SK-N-SH treated with all-trans-retinoic acid at 6 μM for 48 hours (cell line): ENCODE data around the gene UGT1A10.
A peak's percentile ranks its signal among the peaks of the same experiment; 100 is the strongest.

Source experiments
- ATAC-seq: fragments of 200-7000 bp; cut with Tn5 transposase; 3 replicates; pipeline ENCODE4 v1.9.1; 2020; ENCODE audit warnings: mild to moderate bottlenecking, moderate library complexity
- ARNTL ChIP-seq: fragments of 450-650 bp; formaldehyde crosslinking; IDR thresholded peaks from 2 replicates; pipeline ENCODE4 v1.5.0; 2020; ENCODE audit warnings: low read depth, mild to moderate bottlenecking, moderate library complexity, borderline replicate concordance
- BACH2 ChIP-seq: fragments of 250-450 bp; sonication (Bioruptor Pico); IDR thresholded peaks from 2 replicates; pipeline ENCODE4 v1.9.0; 2021; ENCODE audit warnings: mild to moderate bottlenecking, borderline replicate concordance
- CSDC2 ChIP-seq: fragments of 250-450 bp; sonication (Bioruptor Pico); IDR thresholded peaks from 2 replicates; pipeline ENCODE4 v1.5.0; 2020; ENCODE audit warnings: mild to moderate bottlenecking, moderate library complexity
- ESRRG ChIP-seq: fragments of 250-450 bp; sonication (Bioruptor Pico); IDR thresholded peaks from 2 replicates; pipeline ENCODE4 v1.6.1; 2021; ENCODE audit warnings: mild to moderate bottlenecking
- GLIS3 ChIP-seq: fragments of 250-450 bp; sonication (Bioruptor Pico); IDR thresholded peaks from 2 replicates; pipeline ENCODE4 v1.5.0; 2020; ENCODE audit warnings: mild to moderate bottlenecking, moderate library complexity
- ISL1 ChIP-seq: fragments of 250-450 bp; sonication (Bioruptor Pico); IDR thresholded peaks from 2 replicates; pipeline ENCODE4 v2.1.2; 2022; ENCODE audit warnings: mild to moderate bottlenecking, moderate library complexity
- OSR1 ChIP-seq: fragments of 250-450 bp; sonication (Bioruptor Pico); IDR thresholded peaks from 2 replicates; pipeline ENCODE4 v1.8.0; 2022; ENCODE audit warnings: moderate library complexity, mild to moderate bottlenecking, inconsistent platforms
- PPARA ChIP-seq: fragments of 250-450 bp; sonication (Bioruptor Pico); IDR thresholded peaks from 2 replicates; pipeline ENCODE4 v1.5.0; 2020; ENCODE audit warnings: mild to moderate bottlenecking, borderline replicate concordance
- RARB ChIP-seq: fragments of 250-450 bp; sonication (Bioruptor Pico); IDR thresholded peaks from 2 replicates; pipeline ENCODE4 v1.8.0; 2021; ENCODE audit warnings: mild to moderate bottlenecking, moderate library complexity
- SNAI2 ChIP-seq: fragments of 250-450 bp; sonication (Bioruptor Pico); IDR thresholded peaks from 2 replicates; pipeline ENCODE4 v1.5.0; 2020; ENCODE audit warnings: mild to moderate bottlenecking, moderate library complexity
- TCF4 ChIP-seq: fragments of 250-450 bp; sonication (Bioruptor Pico); IDR thresholded peaks from 2 replicates; pipeline ENCODE4 v1.8.0; 2021; ENCODE audit warnings: mild to moderate bottlenecking, moderate library complexity, borderline replicate concordance
- TOX ChIP-seq: fragments of 250-450 bp; sonication (Bioruptor Pico); IDR thresholded peaks from 2 replicates; pipeline ENCODE4 v1.8.0; 2021; ENCODE audit warnings: mild to moderate bottlenecking, moderate library complexity, borderline replicate concordance
- ZC3H10 ChIP-seq: fragments of 250-450 bp; sonication (Bioruptor Pico); IDR thresholded peaks from 2 replicates; pipeline ENCODE4 v1.5.1; 2021; ENCODE audit warnings: mild to moderate bottlenecking, moderate library complexity
- ZFP3 ChIP-seq: fragments of 250-450 bp; sonication (Bioruptor Pico); IDR thresholded peaks from 2 replicates; pipeline ENCODE4 v1.5.0; 2020; ENCODE audit warnings: mild to moderate bottlenecking, moderate library complexity
- ZFP30 ChIP-seq: fragments of 450-650 bp; formaldehyde crosslinking; IDR thresholded peaks from 2 replicates; pipeline ENCODE4 v1.5.0; 2022; ENCODE audit warnings: mild to moderate bottlenecking, moderate library complexity
- ZNF565 ChIP-seq: fragments of 450-650 bp; formaldehyde crosslinking; conservative IDR thresholded peaks from 2 replicates; pipeline ENCODE4 v1.5.0; 2020; ENCODE audit warnings: low read depth, mild to moderate bottlenecking, moderate library complexity
- ZNF70 ChIP-seq: fragments of 450-650 bp; formaldehyde crosslinking; IDR thresholded peaks from 2 replicates; pipeline ENCODE4 v1.5.0; 2020; ENCODE audit warnings: mild to moderate bottlenecking, moderate library complexity
- ZNF8 ChIP-seq: fragments of 450-650 bp; formaldehyde crosslinking; IDR thresholded peaks from 2 replicates; pipeline ENCODE4 v1.5.0; 2020; ENCODE audit warnings: mild to moderate bottlenecking, moderate library complexity
- TF ChIP-seq, protein P1 (sequence below): fragments of 250-450 bp; sonication (Bioruptor Pico); IDR thresholded peaks from 2 replicates; pipeline ENCODE4 v1.5.1; 2020; ENCODE audit warnings: low read depth, mild to moderate bottlenecking, moderate library complexity
- TF ChIP-seq, protein P2 (sequence below): fragments of 250-450 bp; sonication (Bioruptor Pico); IDR thresholded peaks from 2 replicates; pipeline ENCODE4 v1.8.0; 2021; ENCODE audit warnings: low read depth, mild to moderate bottlenecking, moderate library complexity, borderline replicate concordance
- TF ChIP-seq, protein P3 (sequence below): fragments of 250-450 bp; sonication (Bioruptor Pico); IDR thresholded peaks from 2 replicates; pipeline ENCODE4 v1.8.0; 2020; ENCODE audit warnings: mild to moderate bottlenecking, moderate library complexity, borderline replicate concordance
- TF ChIP-seq, protein P4 (sequence below): fragments of 250-450 bp; sonication (Bioruptor Pico); IDR thresholded peaks from 2 replicates; pipeline ENCODE4 v1.5.1; 2021; ENCODE audit warnings: mild to moderate bottlenecking, moderate library complexity

The UGT1A10 gene

DNA sequence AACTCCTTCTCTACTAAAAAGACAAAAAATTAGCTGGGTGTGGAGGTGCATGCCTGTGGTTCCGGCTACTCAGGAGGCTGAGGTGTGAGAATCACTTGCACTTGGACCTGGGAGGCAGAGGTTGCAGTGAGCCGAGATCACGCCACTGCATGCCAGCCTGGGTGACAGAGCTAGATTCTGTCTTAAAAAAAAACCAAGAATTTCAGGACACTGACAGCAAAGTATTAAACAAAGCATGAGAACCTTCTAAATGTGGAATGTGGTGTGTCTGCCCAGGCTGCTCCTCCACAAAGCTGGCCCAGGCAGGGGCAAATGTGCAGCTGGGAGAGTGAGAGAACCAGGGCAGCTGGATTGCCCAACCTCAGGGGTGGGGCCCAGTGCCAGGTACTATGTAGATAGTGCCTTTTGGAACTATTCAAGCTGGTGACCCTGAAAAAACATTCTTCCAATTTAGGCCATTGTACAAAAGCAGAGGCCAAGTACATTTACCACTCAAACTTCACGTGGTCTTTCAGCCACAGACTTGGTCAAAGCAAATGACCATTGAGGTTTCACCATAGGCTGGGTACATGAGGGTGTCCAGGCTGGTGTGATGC lies 69.8 kb downstream of the UGT1A10 start:
- no peak for ATAC-seq
- TF ChIP-seq, protein P1, sequence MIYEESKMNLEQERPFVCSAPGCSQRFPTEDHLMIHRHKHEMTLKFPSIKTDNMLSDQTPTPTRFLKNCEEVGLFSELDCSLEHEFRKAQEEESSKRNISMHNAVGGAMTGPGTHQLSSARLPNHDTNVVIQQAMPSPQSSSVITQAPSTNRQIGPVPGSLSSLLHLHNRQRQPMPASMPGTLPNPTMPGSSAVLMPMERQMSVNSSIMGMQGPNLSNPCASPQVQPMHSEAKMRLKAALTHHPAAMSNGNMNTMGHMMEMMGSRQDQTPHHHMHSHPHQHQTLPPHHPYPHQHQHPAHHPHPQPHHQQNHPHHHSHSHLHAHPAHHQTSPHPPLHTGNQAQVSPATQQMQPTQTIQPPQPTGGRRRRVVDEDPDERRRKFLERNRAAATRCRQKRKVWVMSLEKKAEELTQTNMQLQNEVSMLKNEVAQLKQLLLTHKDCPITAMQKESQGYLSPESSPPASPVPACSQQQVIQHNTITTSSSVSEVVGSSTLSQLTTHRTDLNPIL (CRISPR knock-in tag) = no peak
- TF ChIP-seq ESRRG (no peak), SNAI2 (CRISPR knock-in tag) (no peak), TCF4 (CRISPR knock-in tag) (no peak), ZC3H10 (no peak), ZFP30 (CRISPR knock-in tag) (no peak), ZNF8 (no peak), OSR1 (CRISPR knock-in tag) (no peak), ZNF565 (CRISPR knock-in tag) (no peak), RARB (CRISPR knock-in tag) (no peak), TOX (CRISPR knock-in tag) (no peak), BACH2 (CRISPR knock-in tag) (no peak), PPARA (CRISPR knock-in tag) (no peak)
- TF ChIP-seq, protein P2, sequence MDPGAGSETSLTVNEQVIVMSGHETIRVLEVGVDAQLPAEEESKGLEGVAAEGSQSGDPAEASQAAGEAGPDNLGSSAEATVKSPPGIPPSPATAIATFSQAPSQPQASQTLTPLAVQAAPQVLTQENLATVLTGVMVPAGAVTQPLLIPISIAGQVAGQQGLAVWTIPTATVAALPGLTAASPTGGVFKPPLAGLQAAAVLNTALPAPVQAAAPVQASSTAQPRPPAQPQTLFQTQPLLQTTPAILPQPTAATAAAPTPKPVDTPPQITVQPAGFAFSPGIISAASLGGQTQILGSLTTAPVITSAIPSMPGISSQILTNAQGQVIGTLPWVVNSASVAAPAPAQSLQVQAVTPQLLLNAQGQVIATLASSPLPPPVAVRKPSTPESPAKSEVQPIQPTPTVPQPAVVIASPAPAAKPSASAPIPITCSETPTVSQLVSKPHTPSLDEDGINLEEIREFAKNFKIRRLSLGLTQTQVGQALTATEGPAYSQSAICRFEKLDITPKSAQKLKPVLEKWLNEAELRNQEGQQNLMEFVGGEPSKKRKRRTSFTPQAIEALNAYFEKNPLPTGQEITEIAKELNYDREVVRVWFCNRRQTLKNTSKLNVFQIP = no peak
- TF ChIP-seq, protein P3, sequence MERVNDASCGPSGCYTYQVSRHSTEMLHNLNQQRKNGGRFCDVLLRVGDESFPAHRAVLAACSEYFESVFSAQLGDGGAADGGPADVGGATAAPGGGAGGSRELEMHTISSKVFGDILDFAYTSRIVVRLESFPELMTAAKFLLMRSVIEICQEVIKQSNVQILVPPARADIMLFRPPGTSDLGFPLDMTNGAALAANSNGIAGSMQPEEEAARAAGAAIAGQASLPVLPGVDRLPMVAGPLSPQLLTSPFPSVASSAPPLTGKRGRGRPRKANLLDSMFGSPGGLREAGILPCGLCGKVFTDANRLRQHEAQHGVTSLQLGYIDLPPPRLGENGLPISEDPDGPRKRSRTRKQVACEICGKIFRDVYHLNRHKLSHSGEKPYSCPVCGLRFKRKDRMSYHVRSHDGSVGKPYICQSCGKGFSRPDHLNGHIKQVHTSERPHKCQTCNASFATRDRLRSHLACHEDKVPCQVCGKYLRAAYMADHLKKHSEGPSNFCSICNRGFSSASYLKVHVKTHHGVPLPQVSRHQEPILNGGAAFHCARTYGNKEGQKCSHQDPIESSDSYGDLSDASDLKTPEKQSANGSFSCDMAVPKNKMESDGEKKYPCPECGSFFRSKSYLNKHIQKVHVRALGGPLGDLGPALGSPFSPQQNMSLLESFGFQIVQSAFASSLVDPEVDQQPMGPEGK (CRISPR knock-in tag) = no peak
- TF ChIP-seq, all 23 proteins: peak for 0

DNA sequence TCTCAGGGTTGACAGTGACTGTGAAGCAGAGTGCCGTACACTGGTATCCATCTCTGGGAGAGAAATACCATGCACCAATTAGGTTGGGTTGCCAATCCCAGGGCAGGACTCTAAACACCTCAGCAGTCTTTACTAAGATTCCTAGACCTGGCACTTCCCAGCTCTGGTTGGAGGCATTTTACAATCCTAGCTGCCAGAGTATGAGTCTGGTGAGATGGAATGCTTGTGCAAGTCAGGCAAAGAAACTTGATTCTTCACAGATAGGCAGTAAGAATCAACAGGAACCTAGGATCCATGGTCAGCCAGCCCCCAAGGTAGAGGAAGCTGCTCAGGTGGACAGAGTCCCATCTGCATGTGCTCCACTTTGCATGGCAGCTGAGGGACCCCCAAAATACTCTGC lies 70.5 kb downstream of the UGT1A10 start:
- TF ChIP-seq BACH2 (CRISPR knock-in tag) (no peak), ISL1 (CRISPR knock-in tag) (peak; percentile 23; the same call in 1 of the 2 replicates)
- peak; percentile 69 for ATAC-seq

DNA sequence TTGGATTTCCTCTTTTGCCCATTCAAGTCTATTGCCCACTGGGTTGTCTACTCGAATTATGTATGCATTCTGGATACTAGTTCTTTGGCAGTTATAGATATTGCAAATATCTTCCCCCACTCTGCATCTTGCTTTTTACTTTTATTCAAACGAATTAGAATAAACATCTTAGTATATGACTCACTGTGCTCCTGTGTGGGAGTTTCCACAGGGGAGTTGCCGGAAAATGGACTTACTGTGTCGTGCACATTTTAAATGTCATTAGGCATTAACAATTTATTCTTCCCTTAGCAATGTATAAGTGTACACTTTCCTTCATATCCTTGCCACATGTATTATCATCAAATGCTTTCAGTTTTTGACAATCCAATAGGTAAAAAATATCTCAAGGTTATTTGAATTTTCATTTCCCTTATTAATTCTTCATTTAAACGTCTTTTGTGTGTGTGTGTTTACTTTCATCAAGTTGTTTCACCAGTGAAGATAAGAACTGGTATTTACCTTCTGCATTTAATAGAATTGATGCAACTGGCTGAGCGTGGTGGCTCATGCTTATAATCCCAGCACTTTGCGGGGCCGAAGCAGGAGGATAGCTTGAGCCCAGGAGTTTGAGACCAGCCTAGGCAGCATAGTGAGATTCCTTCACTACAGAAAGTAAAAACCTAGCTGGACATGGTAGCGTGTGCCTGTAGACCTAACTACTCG lies 71.8 kb downstream of the UGT1A10 start:
- ATAC-seq = no peak
- no peak for TF ChIP-seq ARNTL
- TF ChIP-seq ZFP3 (CRISPR knock-in tag) = no peak
- no peak for TF ChIP-seq SNAI2 (CRISPR knock-in tag)
- TF ChIP-seq ISL1 (CRISPR knock-in tag) = 0 out of 2 replicates have a peak, but pooled peaks have one; percentile 17

DNA sequence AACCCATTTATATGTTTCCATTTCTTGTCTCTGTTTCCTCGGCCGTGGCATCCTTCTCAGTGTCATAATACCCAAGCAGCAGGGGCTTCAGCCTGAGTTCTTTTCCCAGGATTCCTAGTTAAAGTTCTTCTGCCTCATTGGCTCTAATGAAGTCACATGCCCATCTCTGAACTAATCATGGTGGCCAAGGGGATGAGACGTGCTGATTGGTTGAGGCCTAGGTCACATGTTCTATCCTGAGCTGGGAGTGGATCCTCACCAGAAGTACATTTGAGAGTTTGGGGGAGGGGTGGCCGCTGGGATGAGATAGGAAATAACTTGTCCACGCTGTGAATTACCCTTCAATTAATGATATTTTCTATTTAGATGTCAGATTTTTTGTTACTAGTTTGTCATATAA lies 72.7 kb downstream of the UGT1A10 start:
- no peak for ATAC-seq
- TF ChIP-seq ZC3H10 (no peak), GLIS3 (no peak), ZFP3 (CRISPR knock-in tag) (no peak), RARB (CRISPR knock-in tag) (no peak), ZNF565 (CRISPR knock-in tag) (no peak), ISL1 (CRISPR knock-in tag) (no peak), ZFP30 (CRISPR knock-in tag) (no peak), ARNTL (no peak), ESRRG (no peak), ZNF70 (CRISPR knock-in tag) (no peak), SNAI2 (CRISPR knock-in tag) (no peak), CSDC2 (CRISPR knock-in tag) (no peak), BACH2 (CRISPR knock-in tag) (no peak), TCF4 (CRISPR knock-in tag) (no peak)
- TF ChIP-seq, protein P2 = no peak
- TF ChIP-seq, protein P4, sequence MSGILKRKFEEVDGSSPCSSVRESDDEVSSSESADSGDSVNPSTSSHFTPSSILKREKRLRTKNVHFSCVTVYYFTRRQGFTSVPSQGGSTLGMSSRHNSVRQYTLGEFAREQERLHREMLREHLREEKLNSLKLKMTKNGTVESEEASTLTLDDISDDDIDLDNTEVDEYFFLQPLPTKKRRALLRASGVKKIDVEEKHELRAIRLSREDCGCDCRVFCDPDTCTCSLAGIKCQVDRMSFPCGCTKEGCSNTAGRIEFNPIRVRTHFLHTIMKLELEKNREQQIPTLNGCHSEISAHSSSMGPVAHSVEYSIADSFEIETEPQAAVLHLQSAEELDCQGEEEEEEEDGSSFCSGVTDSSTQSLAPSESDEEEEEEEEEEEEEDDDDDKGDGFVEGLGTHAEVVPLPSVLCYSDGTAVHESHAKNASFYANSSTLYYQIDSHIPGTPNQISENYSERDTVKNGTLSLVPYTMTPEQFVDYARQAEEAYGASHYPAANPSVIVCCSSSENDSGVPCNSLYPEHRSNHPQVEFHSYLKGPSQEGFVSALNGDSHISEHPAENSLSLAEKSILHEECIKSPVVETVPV (CRISPR knock-in tag) = no peak
- TF ChIP-seq, protein P3 (CRISPR knock-in tag) = no peak
